ENCODE measurements around the gene HEY2.
"Not testable (repeated sequence)": the region's sequence is repeated elsewhere in the genome, so short reads cannot be mapped to it uniquely, and the experiment has no call there.

Gene HEY2

GRCh38 chr6:125749173-125749864 is at the start of gene HEY2:
HEY2 (plus strand) TSS chr6:125749632; CDS start chr6:125749777, 145 bp downstream.
- Mint-ChIP-seq H3K27ac (ENCODE audit: low read depth) (peak within 1 kb of the TSS; percentile 74), H3K4me3 (peak within 1 kb of the TSS; percentile 81), H3K4me1 (peaks cover 33% of the 10 kb centered on the region), H3K9me3 (no peaks in the 10 kb centered on the region), H3K36me3 (ENCODE audit: insufficient read depth) (peaks cover 8% of the 10 kb centered on the region), H3K27me3 (peaks cover 50% of the 10 kb centered on the region)
- DNase-seq (ENCODE audit: low spot score in 2 of 2) (peak; percentile 51 to 61), ATAC-seq (replicated peaks; ENCODE audit: extremely low read depth, poor library complexity, severe bottlenecking) (peak; percentile 59)

GRCh38 chr6:125700581-125701353 is 48.7 kb upstream of the HEY2 start:
- ATAC-seq (replicated peaks; ENCODE audit: extremely low read depth, poor library complexity, severe bottlenecking), result no peak
- Mint-ChIP-seq H3K27me3 (peaks cover 47% of the 10 kb centered on the region), H3K36me3 (ENCODE audit: insufficient read depth) (no peaks in the 10 kb centered on the region), H3K4me1 (no peaks in the 10 kb centered on the region), H3K27ac (ENCODE audit: low read depth) (no peak overlapping the region), H3K4me3 (no peak overlapping the region), H3K9me3 (no peaks in the 10 kb centered on the region)
- DNase-seq (ENCODE audit: low spot score in 2 of 2), result no peak

GRCh38 chr6:125701354-125701668 is 48.1 kb upstream of the HEY2 start:
- Mint-ChIP-seq H3K27ac (ENCODE audit: low read depth) (no peak overlapping the region), H3K27me3 (peaks cover 47% of the 10 kb centered on the region)
- ATAC-seq (replicated peaks; ENCODE audit: extremely low read depth, poor library complexity, severe bottlenecking), result no peak

GRCh38 chr6:125703882-125704281 is 45.5 kb upstream of the HEY2 start:
- not testable (repeated sequence) for H3K36me3 Mint-ChIP-seq (ENCODE audit: insufficient read depth); H3K27ac Mint-ChIP-seq (ENCODE audit: low read depth); H3K4me3 Mint-ChIP-seq; H3K9me3 Mint-ChIP-seq; ATAC-seq (replicated peaks; ENCODE audit: extremely low read depth, poor library complexity, severe bottlenecking); H3K4me1 Mint-ChIP-seq; DNase-seq (ENCODE audit: low spot score in 2 of 2)
- H3K27me3 Mint-ChIP-seq, result peaks cover 33% of the 10 kb centered on the region

More at GRCh38 chr6:125701354-125701668, 48.1 kb upstream of the HEY2 start:
- H3K9me3 Mint-ChIP-seq, result no peaks in the 10 kb centered on the region
- no peak for DNase-seq (ENCODE audit: low spot score in 2 of 2)
- no peaks in the 10 kb centered on the region for H3K36me3 Mint-ChIP-seq (ENCODE audit: insufficient read depth)
- H3K4me1 Mint-ChIP-seq, result no peaks in the 10 kb centered on the region
- H3K4me3 Mint-ChIP-seq, result no peak overlapping the region

GRCh38 chr6:125707615-125708243 is 41.7 kb upstream of the HEY2 start:
- peaks cover 6% of the 10 kb centered on the region for H3K9me3 Mint-ChIP-seq
- no peak overlapping the region for H3K4me3 Mint-ChIP-seq
- DNase-seq (ENCODE audit: low spot score in 2 of 2), result no peak
- no peaks in the 10 kb centered on the region for H3K36me3 Mint-ChIP-seq (ENCODE audit: insufficient read depth)
- H3K27me3 Mint-ChIP-seq, result peaks cover 33% of the 10 kb centered on the region
- H3K27ac Mint-ChIP-seq (ENCODE audit: low read depth), result no peak overlapping the region
- no peak for ATAC-seq (replicated peaks; ENCODE audit: extremely low read depth, poor library complexity, severe bottlenecking)
- no peaks in the 10 kb centered on the region for H3K4me1 Mint-ChIP-seq

- DNase-seq (ENCODE audit: low spot score in 2 of 2) (no peak), ATAC-seq (replicated peaks; ENCODE audit: extremely low read depth, poor library complexity, severe bottlenecking) (no peak)
- Mint-ChIP-seq H3K27me3 (peaks cover 11% of the 10 kb centered on the region), H3K4me3 (no peak overlapping the region), H3K9me3 (peaks cover 6% of the 10 kb centered on the region), H3K27ac (ENCODE audit: low read depth) (peak overlapping the region; percentile 27), H3K36me3 (ENCODE audit: insufficient read depth) (no peaks in the 10 kb centered on the region), H3K4me1 (no peaks in the 10 kb centered on the region)
These were observed 38.3 kb upstream of the HEY2 start for GRCh38 chr6:125711013-125711675.

GRCh38 chr6:125714441-125715090 is 34.9 kb upstream of the HEY2 start:
- Mint-ChIP-seq H3K36me3 (ENCODE audit: insufficient read depth) (no peaks in the 10 kb centered on the region), H3K4me3 (no peak overlapping the region), H3K27ac (ENCODE audit: low read depth) (no peak overlapping the region), H3K27me3 (no peaks in the 10 kb centered on the region), H3K4me1 (no peaks in the 10 kb centered on the region), H3K9me3 (peaks cover 6% of the 10 kb centered on the region)
- no peak for ATAC-seq (replicated peaks; ENCODE audit: extremely low read depth, poor library complexity, severe bottlenecking)
- DNase-seq (ENCODE audit: low spot score in 2 of 2), result no peak

GRCh38 chr6:125717120-125717731 is 32.2 kb upstream of the HEY2 start:
- Mint-ChIP-seq H3K27ac (ENCODE audit: low read depth) (no peak overlapping the region), H3K9me3 (no peaks in the 10 kb centered on the region), H3K36me3 (ENCODE audit: insufficient read depth) (no peaks in the 10 kb centered on the region), H3K27me3 (peaks cover 21% of the 10 kb centered on the region), H3K4me1 (no peaks in the 10 kb centered on the region), H3K4me3 (no peak overlapping the region)
- DNase-seq (ENCODE audit: low spot score in 2 of 2) (no peak), ATAC-seq (replicated peaks; ENCODE audit: extremely low read depth, poor library complexity, severe bottlenecking) (no peak)

GRCh38 chr6:125718109-125718508 is 31.3 kb upstream of the HEY2 start:
- ATAC-seq (replicated peaks; ENCODE audit: extremely low read depth, poor library complexity, severe bottlenecking) (no peak), DNase-seq (ENCODE audit: low spot score in 2 of 2) (no peak)
- H3K4me1 Mint-ChIP-seq, result no peaks in the 10 kb centered on the region
- peaks cover 1% of the 10 kb centered on the region for H3K36me3 Mint-ChIP-seq (ENCODE audit: insufficient read depth)
- H3K4me3 Mint-ChIP-seq, result no peak overlapping the region
- no peak overlapping the region for H3K27ac Mint-ChIP-seq (ENCODE audit: low read depth)
- peaks cover 30% of the 10 kb centered on the region for H3K27me3 Mint-ChIP-seq
- H3K9me3 Mint-ChIP-seq, result no peaks in the 10 kb centered on the region

GRCh38 chr6:125722886-125723285 is 26.5 kb upstream of the HEY2 start:
- H3K9me3 Mint-ChIP-seq, result no peaks in the 10 kb centered on the region
- no peak for DNase-seq (ENCODE audit: low spot score in 2 of 2)
- H3K4me3 Mint-ChIP-seq, result no peak overlapping the region
- H3K27ac Mint-ChIP-seq (ENCODE audit: low read depth), result no peak overlapping the region
- no peaks in the 10 kb centered on the region for H3K4me1 Mint-ChIP-seq
- peaks cover 1% of the 10 kb centered on the region for H3K36me3 Mint-ChIP-seq (ENCODE audit: insufficient read depth)
- H3K27me3 Mint-ChIP-seq, result peaks cover 71% of the 10 kb centered on the region
- no peak for ATAC-seq (replicated peaks; ENCODE audit: extremely low read depth, poor library complexity, severe bottlenecking)

- H3K4me3 Mint-ChIP-seq, result no peak overlapping the region
- H3K4me1 Mint-ChIP-seq, result no peaks in the 10 kb centered on the region
- peaks cover 1% of the 10 kb centered on the region for H3K36me3 Mint-ChIP-seq (ENCODE audit: insufficient read depth)
These were observed 22.2 kb upstream of the HEY2 start for GRCh38 chr6:125727216-125727615.

GRCh38 chr6:125728739-125729138 is 20.7 kb upstream of the HEY2 start:
- Mint-ChIP-seq H3K4me3 (no peak overlapping the region), H3K9me3 (no peaks in the 10 kb centered on the region)
- ATAC-seq (replicated peaks; ENCODE audit: extremely low read depth, poor library complexity, severe bottlenecking), result no peak

More at GRCh38 chr6:125727216-125727615, 22.2 kb upstream of the HEY2 start:
- no peak overlapping the region for H3K27ac Mint-ChIP-seq (ENCODE audit: low read depth)
- no peak for DNase-seq (ENCODE audit: low spot score in 2 of 2)
- H3K9me3 Mint-ChIP-seq, result no peaks in the 10 kb centered on the region
- no peak for ATAC-seq (replicated peaks; ENCODE audit: extremely low read depth, poor library complexity, severe bottlenecking)
- peaks cover 75% of the 10 kb centered on the region for H3K27me3 Mint-ChIP-seq

More at GRCh38 chr6:125728739-125729138, 20.7 kb upstream of the HEY2 start:
- Mint-ChIP-seq H3K27me3 (peaks cover 76% of the 10 kb centered on the region), H3K27ac (ENCODE audit: low read depth) (no peak overlapping the region), H3K36me3 (ENCODE audit: insufficient read depth) (peaks cover 2% of the 10 kb centered on the region), H3K4me1 (no peaks in the 10 kb centered on the region)
- no peak for DNase-seq (ENCODE audit: low spot score in 2 of 2)
